K562 (cell line): Measurements from ENCODE around the gene ATP6V1F. TPM values are rescaled to one million over a fixed set of nuclear protein-coding genes. Genes with fewer than 3 reads are reported as not detected.

Experiments used
- CREBBP ChIP-seq: IDR thresholded peaks from one replicate; pipeline ENCODE4 v1.6.1; 2012; ENCODE audit warnings: low read depth, mild to moderate bottlenecking, control low read depth, inconsistent platforms, low read length
- GATAD2A ChIP-seq: fragments of 450-650 bp; IDR thresholded peaks from 2 replicates; pipeline ENCODE4 v1.6.1; 2017
- HDAC2 ChIP-seq: fragments of 450-650 bp; IDR thresholded peaks from 2 replicates; pipeline ENCODE4 v1.6.1; 2016; ENCODE audit warnings: mild to moderate bottlenecking
- POLR2A ChIP-seq: fragments of 450-650 bp; conservative IDR thresholded peaks from 2 replicates; pipeline ENCODE4 v1.6.1; 2016
- RCOR1 ChIP-seq, 2 experiments: IDR thresholded peaks; 2 replicates each; pipeline ENCODE4 v1.6.1; 2012; ENCODE audit warnings: low read depth in 2 of 2, low read length in 2 of 2, borderline replicate concordance in 1 of 2, improper control_type of control experiment in 1 of 2
- RNF2 ChIP-seq: sonication (generic); IDR thresholded peaks from 2 replicates; pipeline ENCODE4 v1.6.1; 2016
- SMARCB1 ChIP-seq: IDR thresholded peaks from 2 replicates; pipeline ENCODE4 v1.6.1; 2011; ENCODE audit warnings: improper control_type of control experiment, low read depth; ENCODE audit not compliant: insufficient read length
- TBP ChIP-seq: optimal IDR thresholded peaks from 2 replicates; pipeline ENCODE3; 2011; ENCODE audit warnings: low read depth, low read length, improper control_type of control experiment
- ZNF212 ChIP-seq: fragments of 450-650 bp; formaldehyde crosslinking; IDR thresholded peaks from 2 replicates; pipeline ENCODE4 v1.4.0; 2020; ENCODE audit warnings: mild to moderate bottlenecking
- ZNF408 ChIP-seq: fragments of 250-450 bp; sonication (Bioruptor Pico); IDR thresholded peaks from 2 replicates; pipeline ENCODE4 v1.4.0; 2020; ENCODE audit warnings: low read depth, mild to moderate bottlenecking, moderate library complexity
- polyA plus RNA-seq, 8 experiments: library from polyadenylated mRNA; depleted of rRNA in 4 of 8; stranded (reverse) in 5 of 8; unstranded in 3 of 8; fragments of >200 nt; fragmentation: Nextera tagmentation in 2 of 8; fragmentation: Illumina TruSeq in 1 of 8; extraction: Ambion mirVana in 2 of 8; extraction: Trizol in 1 of 8; gene quantifications; 2 replicates each; pipeline versions ENCODE4 v1.2.1 to v1.2.3, GENCODE V29; 2011 to 2014; ENCODE audit warnings: inconsistent platforms in 1 of 8, missing spikeins in 1 of 8
- total RNA-seq, 7 experiments: library from RNA; depleted of rRNA in 6 of 7; stranded (reverse); fragments of >200 nt in 6 of 7; fragmentation: Illumina TruSeq in 2 of 7; extraction: Trizol in 2 of 7; gene quantifications; 2 replicates each; pipeline versions ENCODE4 v1.2.1 to v1.2.3, GENCODE V29; 2011 to 2021; ENCODE audit warnings: low replicate concordance in 1 of 7
- TF ChIP-seq, protein P1 (sequence below): fragments of 450-650 bp; IDR thresholded peaks from 2 replicates; pipeline ENCODE4 v1.6.1; 2016; ENCODE audit warnings: mild to moderate bottlenecking, moderate library complexity
- TF ChIP-seq, protein P2 (sequence below): sonication (generic); formaldehyde crosslinking; IDR thresholded peaks from 2 replicates; pipeline ENCODE4 v1.5.0; 2020; ENCODE audit warnings: missing genetic modification reagents
- TF ChIP-seq, protein P3 (sequence below): sonication (generic); formaldehyde crosslinking; IDR thresholded peaks from 2 replicates; pipeline ENCODE4 v1.4.0; 2020; ENCODE audit warnings: mild to moderate bottlenecking, missing genetic modification reagents

The ATP6V1F gene
- total and polyA plus RNA-seq, 9 of the 15 experiments (the other 6 are each of a cell fraction or from before 2014, with no cell fraction given), result 206 to 1,123 (median 542) TPM

DNA sequence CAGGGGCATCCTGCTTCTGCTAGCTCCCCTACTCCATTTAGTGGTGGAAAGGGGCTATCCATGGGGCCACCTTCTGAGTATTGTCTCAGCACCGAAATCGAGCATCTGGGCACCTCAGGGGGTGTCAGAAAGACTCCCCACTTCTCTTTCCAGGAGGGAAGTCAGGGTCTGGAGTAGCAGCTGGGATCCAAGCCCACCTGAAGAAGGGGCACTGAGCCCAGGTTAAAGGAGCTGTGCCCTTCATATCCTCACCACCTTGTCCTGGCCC is 29.8 kb upstream of the ATP6V1F start (continued):
- no peak for TF ChIP-seq TBP
- TF ChIP-seq ZNF212 (CRISPR knock-in tag), result no peak
- TF ChIP-seq POLR2A, result 0 out of 2 replicates have a peak, but pooled peaks have one; percentile 13
- TF ChIP-seq, protein P1, sequence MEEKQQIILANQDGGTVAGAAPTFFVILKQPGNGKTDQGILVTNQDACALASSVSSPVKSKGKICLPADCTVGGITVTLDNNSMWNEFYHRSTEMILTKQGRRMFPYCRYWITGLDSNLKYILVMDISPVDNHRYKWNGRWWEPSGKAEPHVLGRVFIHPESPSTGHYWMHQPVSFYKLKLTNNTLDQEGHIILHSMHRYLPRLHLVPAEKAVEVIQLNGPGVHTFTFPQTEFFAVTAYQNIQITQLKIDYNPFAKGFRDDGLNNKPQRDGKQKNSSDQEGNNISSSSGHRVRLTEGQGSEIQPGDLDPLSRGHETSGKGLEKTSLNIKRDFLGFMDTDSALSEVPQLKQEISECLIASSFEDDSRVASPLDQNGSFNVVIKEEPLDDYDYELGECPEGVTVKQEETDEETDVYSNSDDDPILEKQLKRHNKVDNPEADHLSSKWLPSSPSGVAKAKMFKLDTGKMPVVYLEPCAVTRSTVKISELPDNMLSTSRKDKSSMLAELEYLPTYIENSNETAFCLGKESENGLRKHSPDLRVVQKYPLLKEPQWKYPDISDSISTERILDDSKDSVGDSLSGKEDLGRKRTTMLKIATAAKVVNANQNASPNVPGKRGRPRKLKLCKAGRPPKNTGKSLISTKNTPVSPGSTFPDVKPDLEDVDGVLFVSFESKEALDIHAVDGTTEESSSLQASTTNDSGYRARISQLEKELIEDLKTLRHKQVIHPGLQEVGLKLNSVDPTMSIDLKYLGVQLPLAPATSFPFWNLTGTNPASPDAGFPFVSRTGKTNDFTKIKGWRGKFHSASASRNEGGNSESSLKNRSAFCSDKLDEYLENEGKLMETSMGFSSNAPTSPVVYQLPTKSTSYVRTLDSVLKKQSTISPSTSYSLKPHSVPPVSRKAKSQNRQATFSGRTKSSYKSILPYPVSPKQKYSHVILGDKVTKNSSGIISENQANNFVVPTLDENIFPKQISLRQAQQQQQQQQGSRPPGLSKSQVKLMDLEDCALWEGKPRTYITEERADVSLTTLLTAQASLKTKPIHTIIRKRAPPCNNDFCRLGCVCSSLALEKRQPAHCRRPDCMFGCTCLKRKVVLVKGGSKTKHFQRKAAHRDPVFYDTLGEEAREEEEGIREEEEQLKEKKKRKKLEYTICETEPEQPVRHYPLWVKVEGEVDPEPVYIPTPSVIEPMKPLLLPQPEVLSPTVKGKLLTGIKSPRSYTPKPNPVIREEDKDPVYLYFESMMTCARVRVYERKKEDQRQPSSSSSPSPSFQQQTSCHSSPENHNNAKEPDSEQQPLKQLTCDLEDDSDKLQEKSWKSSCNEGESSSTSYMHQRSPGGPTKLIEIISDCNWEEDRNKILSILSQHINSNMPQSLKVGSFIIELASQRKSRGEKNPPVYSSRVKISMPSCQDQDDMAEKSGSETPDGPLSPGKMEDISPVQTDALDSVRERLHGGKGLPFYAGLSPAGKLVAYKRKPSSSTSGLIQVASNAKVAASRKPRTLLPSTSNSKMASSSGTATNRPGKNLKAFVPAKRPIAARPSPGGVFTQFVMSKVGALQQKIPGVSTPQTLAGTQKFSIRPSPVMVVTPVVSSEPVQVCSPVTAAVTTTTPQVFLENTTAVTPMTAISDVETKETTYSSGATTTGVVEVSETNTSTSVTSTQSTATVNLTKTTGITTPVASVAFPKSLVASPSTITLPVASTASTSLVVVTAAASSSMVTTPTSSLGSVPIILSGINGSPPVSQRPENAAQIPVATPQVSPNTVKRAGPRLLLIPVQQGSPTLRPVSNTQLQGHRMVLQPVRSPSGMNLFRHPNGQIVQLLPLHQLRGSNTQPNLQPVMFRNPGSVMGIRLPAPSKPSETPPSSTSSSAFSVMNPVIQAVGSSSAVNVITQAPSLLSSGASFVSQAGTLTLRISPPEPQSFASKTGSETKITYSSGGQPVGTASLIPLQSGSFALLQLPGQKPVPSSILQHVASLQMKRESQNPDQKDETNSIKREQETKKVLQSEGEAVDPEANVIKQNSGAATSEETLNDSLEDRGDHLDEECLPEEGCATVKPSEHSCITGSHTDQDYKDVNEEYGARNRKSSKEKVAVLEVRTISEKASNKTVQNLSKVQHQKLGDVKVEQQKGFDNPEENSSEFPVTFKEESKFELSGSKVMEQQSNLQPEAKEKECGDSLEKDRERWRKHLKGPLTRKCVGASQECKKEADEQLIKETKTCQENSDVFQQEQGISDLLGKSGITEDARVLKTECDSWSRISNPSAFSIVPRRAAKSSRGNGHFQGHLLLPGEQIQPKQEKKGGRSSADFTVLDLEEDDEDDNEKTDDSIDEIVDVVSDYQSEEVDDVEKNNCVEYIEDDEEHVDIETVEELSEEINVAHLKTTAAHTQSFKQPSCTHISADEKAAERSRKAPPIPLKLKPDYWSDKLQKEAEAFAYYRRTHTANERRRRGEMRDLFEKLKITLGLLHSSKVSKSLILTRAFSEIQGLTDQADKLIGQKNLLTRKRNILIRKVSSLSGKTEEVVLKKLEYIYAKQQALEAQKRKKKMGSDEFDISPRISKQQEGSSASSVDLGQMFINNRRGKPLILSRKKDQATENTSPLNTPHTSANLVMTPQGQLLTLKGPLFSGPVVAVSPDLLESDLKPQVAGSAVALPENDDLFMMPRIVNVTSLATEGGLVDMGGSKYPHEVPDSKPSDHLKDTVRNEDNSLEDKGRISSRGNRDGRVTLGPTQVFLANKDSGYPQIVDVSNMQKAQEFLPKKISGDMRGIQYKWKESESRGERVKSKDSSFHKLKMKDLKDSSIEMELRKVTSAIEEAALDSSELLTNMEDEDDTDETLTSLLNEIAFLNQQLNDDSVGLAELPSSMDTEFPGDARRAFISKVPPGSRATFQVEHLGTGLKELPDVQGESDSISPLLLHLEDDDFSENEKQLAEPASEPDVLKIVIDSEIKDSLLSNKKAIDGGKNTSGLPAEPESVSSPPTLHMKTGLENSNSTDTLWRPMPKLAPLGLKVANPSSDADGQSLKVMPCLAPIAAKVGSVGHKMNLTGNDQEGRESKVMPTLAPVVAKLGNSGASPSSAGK, result no peak
- TF ChIP-seq, protein P2, sequence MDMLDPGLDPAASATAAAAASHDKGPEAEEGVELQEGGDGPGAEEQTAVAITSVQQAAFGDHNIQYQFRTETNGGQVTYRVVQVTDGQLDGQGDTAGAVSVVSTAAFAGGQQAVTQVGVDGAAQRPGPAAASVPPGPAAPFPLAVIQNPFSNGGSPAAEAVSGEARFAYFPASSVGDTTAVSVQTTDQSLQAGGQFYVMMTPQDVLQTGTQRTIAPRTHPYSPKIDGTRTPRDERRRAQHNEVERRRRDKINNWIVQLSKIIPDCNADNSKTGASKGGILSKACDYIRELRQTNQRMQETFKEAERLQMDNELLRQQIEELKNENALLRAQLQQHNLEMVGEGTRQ (CRISPR knock-in tag), result no peak
- TF ChIP-seq SMARCB1, result peak; percentile 3
- no peak for TF ChIP-seq GATAD2A
- TF ChIP-seq, protein P3, sequence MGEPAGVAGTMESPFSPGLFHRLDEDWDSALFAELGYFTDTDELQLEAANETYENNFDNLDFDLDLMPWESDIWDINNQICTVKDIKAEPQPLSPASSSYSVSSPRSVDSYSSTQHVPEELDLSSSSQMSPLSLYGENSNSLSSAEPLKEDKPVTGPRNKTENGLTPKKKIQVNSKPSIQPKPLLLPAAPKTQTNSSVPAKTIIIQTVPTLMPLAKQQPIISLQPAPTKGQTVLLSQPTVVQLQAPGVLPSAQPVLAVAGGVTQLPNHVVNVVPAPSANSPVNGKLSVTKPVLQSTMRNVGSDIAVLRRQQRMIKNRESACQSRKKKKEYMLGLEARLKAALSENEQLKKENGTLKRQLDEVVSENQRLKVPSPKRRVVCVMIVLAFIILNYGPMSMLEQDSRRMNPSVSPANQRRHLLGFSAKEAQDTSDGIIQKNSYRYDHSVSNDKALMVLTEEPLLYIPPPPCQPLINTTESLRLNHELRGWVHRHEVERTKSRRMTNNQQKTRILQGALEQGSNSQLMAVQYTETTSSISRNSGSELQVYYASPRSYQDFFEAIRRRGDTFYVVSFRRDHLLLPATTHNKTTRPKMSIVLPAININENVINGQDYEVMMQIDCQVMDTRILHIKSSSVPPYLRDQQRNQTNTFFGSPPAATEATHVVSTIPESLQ (CRISPR knock-in tag), result no peak
- TF ChIP-seq RNF2, result no peak
- no peak for TF ChIP-seq RCOR1 (IDR thresholded peaks at IDR 0.05; ENCODE audit: borderline replicate concordance in 1 of 2, low read depth in 2 of 2, low read length in 2 of 2)
- TF ChIP-seq CREBBP, result no peak
- no peak for TF ChIP-seq HDAC2
- TF ChIP-seq ZNF408 (CRISPR knock-in tag), result no peak
